ENCODE data around the gene SYDE1.

SYDE1 gene

DNA sequence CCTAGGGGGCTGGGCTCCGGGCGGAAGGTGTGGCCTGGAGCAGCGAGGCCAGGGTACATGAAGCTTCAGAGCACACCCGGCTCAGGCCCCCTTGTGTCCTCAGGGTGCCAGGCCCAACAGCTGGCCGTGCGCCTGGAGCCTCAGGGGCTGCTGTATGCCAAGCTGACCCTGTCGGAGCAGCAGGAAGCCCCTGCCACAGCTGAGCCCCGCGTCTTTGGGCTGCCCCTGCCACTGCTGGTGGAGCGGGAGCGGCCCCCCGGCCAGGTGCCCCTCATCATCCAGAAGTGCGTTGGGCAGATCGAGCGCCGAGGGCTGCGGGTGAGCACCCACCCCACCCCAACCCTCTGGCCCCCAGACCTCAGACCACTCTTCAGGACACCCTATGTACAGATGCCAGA lies 3.2 kb downstream of the SYDE1 start:
- peaks cover 31% of the 10 kb centered on the region for H3K27me3 ChIP-seq (ENCODE audit: insufficient read depth, poor library complexity, severe bottlenecking)
- H3K4me3 ChIP-seq (replicated peaks; ENCODE audit: insufficient read depth, low read length), result no peak overlapping the region
- TF ChIP-seq SPI1 (IDR thresholded peaks at IDR 0.05; ENCODE audit: borderline replicate concordance, low read depth) (no peak), GABPA (IDR thresholded peaks at IDR 0.05; ENCODE audit: low read depth) (no peak), POLR2AphosphoS5 (IDR thresholded peaks at IDR 0.05; ENCODE audit: low read depth) (no peak)
- TF ChIP-seq, protein P1, sequence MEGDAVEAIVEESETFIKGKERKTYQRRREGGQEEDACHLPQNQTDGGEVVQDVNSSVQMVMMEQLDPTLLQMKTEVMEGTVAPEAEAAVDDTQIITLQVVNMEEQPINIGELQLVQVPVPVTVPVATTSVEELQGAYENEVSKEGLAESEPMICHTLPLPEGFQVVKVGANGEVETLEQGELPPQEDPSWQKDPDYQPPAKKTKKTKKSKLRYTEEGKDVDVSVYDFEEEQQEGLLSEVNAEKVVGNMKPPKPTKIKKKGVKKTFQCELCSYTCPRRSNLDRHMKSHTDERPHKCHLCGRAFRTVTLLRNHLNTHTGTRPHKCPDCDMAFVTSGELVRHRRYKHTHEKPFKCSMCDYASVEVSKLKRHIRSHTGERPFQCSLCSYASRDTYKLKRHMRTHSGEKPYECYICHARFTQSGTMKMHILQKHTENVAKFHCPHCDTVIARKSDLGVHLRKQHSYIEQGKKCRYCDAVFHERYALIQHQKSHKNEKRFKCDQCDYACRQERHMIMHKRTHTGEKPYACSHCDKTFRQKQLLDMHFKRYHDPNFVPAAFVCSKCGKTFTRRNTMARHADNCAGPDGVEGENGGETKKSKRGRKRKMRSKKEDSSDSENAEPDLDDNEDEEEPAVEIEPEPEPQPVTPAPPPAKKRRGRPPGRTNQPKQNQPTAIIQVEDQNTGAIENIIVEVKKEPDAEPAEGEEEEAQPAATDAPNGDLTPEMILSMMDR (IDR thresholded peaks at IDR 0.05; ENCODE audit: insufficient read depth, low read length), result no peak
- TF ChIP-seq, protein P2, sequence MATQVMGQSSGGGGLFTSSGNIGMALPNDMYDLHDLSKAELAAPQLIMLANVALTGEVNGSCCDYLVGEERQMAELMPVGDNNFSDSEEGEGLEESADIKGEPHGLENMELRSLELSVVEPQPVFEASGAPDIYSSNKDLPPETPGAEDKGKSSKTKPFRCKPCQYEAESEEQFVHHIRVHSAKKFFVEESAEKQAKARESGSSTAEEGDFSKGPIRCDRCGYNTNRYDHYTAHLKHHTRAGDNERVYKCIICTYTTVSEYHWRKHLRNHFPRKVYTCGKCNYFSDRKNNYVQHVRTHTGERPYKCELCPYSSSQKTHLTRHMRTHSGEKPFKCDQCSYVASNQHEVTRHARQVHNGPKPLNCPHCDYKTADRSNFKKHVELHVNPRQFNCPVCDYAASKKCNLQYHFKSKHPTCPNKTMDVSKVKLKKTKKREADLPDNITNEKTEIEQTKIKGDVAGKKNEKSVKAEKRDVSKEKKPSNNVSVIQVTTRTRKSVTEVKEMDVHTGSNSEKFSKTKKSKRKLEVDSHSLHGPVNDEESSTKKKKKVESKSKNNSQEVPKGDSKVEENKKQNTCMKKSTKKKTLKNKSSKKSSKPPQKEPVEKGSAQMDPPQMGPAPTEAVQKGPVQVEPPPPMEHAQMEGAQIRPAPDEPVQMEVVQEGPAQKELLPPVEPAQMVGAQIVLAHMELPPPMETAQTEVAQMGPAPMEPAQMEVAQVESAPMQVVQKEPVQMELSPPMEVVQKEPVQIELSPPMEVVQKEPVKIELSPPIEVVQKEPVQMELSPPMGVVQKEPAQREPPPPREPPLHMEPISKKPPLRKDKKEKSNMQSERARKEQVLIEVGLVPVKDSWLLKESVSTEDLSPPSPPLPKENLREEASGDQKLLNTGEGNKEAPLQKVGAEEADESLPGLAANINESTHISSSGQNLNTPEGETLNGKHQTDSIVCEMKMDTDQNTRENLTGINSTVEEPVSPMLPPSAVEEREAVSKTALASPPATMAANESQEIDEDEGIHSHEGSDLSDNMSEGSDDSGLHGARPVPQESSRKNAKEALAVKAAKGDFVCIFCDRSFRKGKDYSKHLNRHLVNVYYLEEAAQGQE (IDR thresholded peaks at IDR 0.05; ENCODE audit: insufficient replicate concordance, low read depth), result no peak
- H3K27ac ChIP-seq (replicated peaks), result no peak overlapping the region
- no peak for DNase-seq (ENCODE audit: low read depth in 1 of 2, low spot score in 1 of 2)

DNA sequence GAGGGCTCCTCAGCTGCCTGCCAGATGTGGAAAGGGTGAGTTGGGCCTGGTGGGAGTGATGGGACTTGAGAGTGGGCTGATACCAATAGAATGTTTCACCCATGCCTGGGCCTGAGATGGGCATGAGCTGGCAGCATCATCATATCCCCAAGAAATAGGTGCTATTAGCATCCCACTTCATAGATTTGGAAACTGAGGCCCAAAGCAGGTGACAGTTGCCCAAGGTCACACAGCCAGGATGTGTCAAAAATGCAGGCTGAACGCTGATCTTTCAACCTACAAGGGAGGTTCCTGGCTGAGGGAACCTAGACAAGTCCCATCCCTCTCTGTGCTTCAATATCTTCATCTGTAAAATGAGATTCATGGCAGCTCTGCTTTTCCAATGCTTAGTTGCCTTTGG lies 4.6 kb downstream of the SYDE1 start:
- Histone ChIP-seq H3K27ac (replicated peaks) (no peak overlapping the region), H3K4me3 (replicated peaks; ENCODE audit: insufficient read depth, low read length) (no peak overlapping the region)

DNA sequence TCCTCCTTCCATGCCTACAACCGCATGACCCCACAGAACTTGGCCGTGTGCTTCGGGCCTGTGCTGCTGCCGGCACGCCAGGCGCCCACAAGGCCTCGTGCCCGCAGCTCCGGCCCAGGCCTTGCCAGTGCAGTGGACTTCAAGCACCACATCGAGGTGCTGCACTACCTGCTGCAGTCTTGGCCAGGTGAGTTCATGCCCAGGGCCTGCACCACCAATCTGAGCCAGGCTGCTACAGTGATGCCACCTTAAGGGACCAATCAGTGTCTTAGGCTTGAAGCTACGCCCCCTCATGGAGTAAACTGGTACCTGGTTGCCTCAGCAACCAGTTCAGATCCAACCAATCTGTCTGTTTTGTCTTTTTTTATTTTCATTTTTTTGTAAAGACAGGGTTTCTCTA lies 5.2 kb downstream of the SYDE1 start:
- no peak for DNase-seq (ENCODE audit: low read depth in 1 of 2, low spot score in 1 of 2)
- TF ChIP-seq POLR2AphosphoS5 (IDR thresholded peaks at IDR 0.05; ENCODE audit: low read depth) (no peak), SPI1 (IDR thresholded peaks at IDR 0.05; ENCODE audit: borderline replicate concordance, low read depth) (no peak), GABPA (IDR thresholded peaks at IDR 0.05; ENCODE audit: low read depth) (no peak)
- TF ChIP-seq, protein P2 (IDR thresholded peaks at IDR 0.05; ENCODE audit: insufficient replicate concordance, low read depth), result no peak
- TF ChIP-seq, protein P1 (IDR thresholded peaks at IDR 0.05; ENCODE audit: insufficient read depth, low read length), result no peak

More for the DNA sequence above, 4.6 kb downstream of the SYDE1 start:
- H3K27me3 ChIP-seq (ENCODE audit: insufficient read depth, poor library complexity, severe bottlenecking), result peaks cover 20% of the 10 kb centered on the region
- TF ChIP-seq GABPA (IDR thresholded peaks at IDR 0.05; ENCODE audit: low read depth) (no peak), SPI1 (IDR thresholded peaks at IDR 0.05; ENCODE audit: borderline replicate concordance, low read depth) (no peak), POLR2AphosphoS5 (IDR thresholded peaks at IDR 0.05; ENCODE audit: low read depth) (no peak)
- TF ChIP-seq, protein P2 (IDR thresholded peaks at IDR 0.05; ENCODE audit: insufficient replicate concordance, low read depth), result no peak
- TF ChIP-seq, protein P1 (IDR thresholded peaks at IDR 0.05; ENCODE audit: insufficient read depth, low read length), result no peak
- no peak for DNase-seq (ENCODE audit: low read depth in 1 of 2, low spot score in 1 of 2)

More for the DNA sequence above, 5.2 kb downstream of the SYDE1 start:
- Histone ChIP-seq H3K27ac (replicated peaks) (no peak overlapping the region), H3K27me3 (ENCODE audit: insufficient read depth, poor library complexity, severe bottlenecking) (peaks cover 16% of the 10 kb centered on the region), H3K4me3 (replicated peaks; ENCODE audit: insufficient read depth, low read length) (no peak overlapping the region)

Measured in HL-60 (cell line).